Cardiac fibroblast (primary cell): ENCODE data around the gene RAET1E.
"Not testable (repeated sequence)": the region's sequence is repeated elsewhere in the genome, so short reads cannot be mapped to it uniquely, and the experiment has no call there.

Experiments
- DNase-seq, 2 donors: peaks; one replicate each; pipeline versions ENCODE4 v3.0.0 to v3.0.0-alpha.2; 2010; ENCODE audit warnings: low read depth in 2 of 2
- H3K4me3 ChIP-seq, 2 donors: replicated peaks in 1 of 2; 1 replicate in 1 of 2; 2 replicates in 1 of 2; pipeline ENCODE4 v1.5.1; 2011; ENCODE audit warnings: low read depth in 2 of 2, low read length in 2 of 2, mild to moderate bottlenecking in 2 of 2, moderate library complexity in 1 of 2
- CTCF ChIP-seq: IDR thresholded peaks from one replicate; pipeline ENCODE4 v1.5.1; 2011; ENCODE audit warnings: low read depth, mild to moderate bottlenecking, low read length, inconsistent platforms

RAET1E gene

GRCh38 chr6:149925253-149925973 lies 27.5 kb upstream of the RAET1E start:
- peak overlapping the region; percentile 47 to 50 for H3K4me3 ChIP-seq
- peak; percentile 16 to 30 for DNase-seq
- TF ChIP-seq CTCF, result no peak

- no peak overlapping the region for H3K4me3 ChIP-seq
- DNase-seq, result no peak
- no peak for TF ChIP-seq CTCF
Measured at GRCh38 chr6:149924933-149925252, 27.0 kb upstream of the RAET1E start.

GRCh38 chr6:149924206-149924932 lies 26.5 kb upstream of the RAET1E start:
- no peak overlapping the region for H3K4me3 ChIP-seq
- TF ChIP-seq CTCF, result no peak
- no peak for DNase-seq

GRCh38 chr6:149923327-149923986 lies 25.5 kb upstream of the RAET1E start:
- DNase-seq, result no peak

GRCh38 chr6:149922642-149923326 lies 24.9 kb upstream of the RAET1E start, which contains the start of gene RAET1G:
Gene RAET1G, minus strand, starts transcription at chr6:149923121. Its CDS starts 111 bp downstream, at chr6:149923010.
- peak; percentile 95 to 97 for DNase-seq
- peak within 1 kb of the TSS; percentile 64 to 70 for H3K4me3 ChIP-seq
- TF ChIP-seq CTCF, result no peak

More at GRCh38 chr6:149923327-149923986, 25.5 kb upstream of the RAET1E start:
- peak overlapping the region; percentile 64 to 70 for H3K4me3 ChIP-seq
- no peak for TF ChIP-seq CTCF

GRCh38 chr6:149922091-149922490 lies 24.2 kb upstream of the RAET1E start:
- peak overlapping the region; percentile 64 to 70 for H3K4me3 ChIP-seq

More at GRCh38 chr6:149922091-149922490, 24.2 kb upstream of the RAET1E start:
- not testable (repeated sequence) for DNase-seq
